ENCODE data around the gene KRTAP10-9.

KRTAP10-9 gene

DNA sequence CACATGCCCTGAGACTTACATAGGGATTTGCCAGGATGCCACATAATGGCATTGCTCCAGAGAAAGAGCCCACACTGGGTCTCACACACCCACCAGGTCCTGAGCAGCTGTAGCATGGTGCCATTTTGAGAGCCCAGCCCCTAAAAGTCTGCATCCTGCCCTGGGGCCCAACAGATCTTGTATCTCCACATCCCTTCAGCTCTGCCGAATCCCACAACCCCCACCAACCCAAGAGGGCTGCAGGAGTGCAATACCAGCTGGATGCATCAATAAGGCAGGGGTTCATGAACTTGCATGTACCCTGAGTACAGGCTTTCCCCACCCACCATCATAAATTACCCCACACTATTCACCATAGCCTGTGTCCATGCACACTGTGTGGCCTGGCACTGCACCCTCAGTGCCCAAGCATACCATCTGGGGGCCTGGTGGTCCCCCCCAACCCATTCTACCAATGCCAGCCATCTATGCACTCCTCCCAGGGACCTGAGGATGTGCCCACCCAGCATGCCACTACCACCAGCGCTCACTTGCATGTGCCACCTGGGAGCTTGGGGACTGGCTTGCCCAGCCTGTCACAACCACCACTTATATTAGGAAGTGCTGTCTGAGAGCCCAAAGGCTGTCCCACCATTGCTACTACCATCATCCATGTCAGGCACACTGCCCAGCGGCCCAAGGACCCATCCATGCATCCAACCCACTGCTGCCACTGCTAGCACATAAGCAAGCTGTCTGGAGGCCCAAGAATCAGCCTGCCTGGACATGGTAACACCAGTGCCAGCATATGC is 43.9 kb downstream of the KRTAP10-9 start:
- Mint-ChIP-seq H3K27me3 (ENCODE audit: low read depth, poor library complexity) (peaks cover 15% of the 10 kb centered on the region), H3K9me3 (peaks cover 72% of the 10 kb centered on the region), H3K4me3 (no peak overlapping the region), H3K4me1 (no peaks in the 10 kb centered on the region), H3K36me3 (ENCODE audit: low read depth) (peaks cover 13% of the 10 kb centered on the region), H3K27ac (no peak overlapping the region)
- TF ChIP-seq, protein P1, sequence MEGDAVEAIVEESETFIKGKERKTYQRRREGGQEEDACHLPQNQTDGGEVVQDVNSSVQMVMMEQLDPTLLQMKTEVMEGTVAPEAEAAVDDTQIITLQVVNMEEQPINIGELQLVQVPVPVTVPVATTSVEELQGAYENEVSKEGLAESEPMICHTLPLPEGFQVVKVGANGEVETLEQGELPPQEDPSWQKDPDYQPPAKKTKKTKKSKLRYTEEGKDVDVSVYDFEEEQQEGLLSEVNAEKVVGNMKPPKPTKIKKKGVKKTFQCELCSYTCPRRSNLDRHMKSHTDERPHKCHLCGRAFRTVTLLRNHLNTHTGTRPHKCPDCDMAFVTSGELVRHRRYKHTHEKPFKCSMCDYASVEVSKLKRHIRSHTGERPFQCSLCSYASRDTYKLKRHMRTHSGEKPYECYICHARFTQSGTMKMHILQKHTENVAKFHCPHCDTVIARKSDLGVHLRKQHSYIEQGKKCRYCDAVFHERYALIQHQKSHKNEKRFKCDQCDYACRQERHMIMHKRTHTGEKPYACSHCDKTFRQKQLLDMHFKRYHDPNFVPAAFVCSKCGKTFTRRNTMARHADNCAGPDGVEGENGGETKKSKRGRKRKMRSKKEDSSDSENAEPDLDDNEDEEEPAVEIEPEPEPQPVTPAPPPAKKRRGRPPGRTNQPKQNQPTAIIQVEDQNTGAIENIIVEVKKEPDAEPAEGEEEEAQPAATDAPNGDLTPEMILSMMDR (IDR thresholded peaks at IDR 0.05): no peak
- DNase-seq: no peak

DNA sequence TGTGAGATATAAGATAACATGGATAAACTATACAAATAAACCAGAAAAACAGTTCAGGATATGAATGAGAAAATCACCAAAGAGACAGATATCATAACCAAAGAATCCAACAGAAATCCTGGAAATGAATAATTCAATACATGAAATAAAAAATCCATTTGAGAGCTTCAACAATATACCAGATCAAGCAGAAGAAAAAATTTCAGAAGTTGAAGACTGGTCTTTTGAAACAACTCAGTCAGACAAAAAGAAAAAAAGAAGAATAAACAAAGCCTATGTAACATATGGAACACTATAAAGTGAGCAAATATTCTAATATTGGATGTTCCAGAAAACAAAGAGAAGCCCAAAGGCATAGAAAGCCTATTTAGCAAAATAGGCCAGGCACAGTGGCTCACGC is 45.0 kb downstream of the KRTAP10-9 start:
- peaks cover 13% of the 10 kb centered on the region for H3K36me3 Mint-ChIP-seq (ENCODE audit: low read depth)
- peaks cover 72% of the 10 kb centered on the region for H3K9me3 Mint-ChIP-seq
- peaks cover 15% of the 10 kb centered on the region for H3K27me3 Mint-ChIP-seq (ENCODE audit: low read depth, poor library complexity)
- TF ChIP-seq, protein P1 (IDR thresholded peaks at IDR 0.05): no peak
- no peak overlapping the region for H3K27ac Mint-ChIP-seq
- H3K4me1 Mint-ChIP-seq: no peaks in the 10 kb centered on the region
- no peak overlapping the region for H3K4me3 Mint-ChIP-seq
- no peak for DNase-seq

DNA sequence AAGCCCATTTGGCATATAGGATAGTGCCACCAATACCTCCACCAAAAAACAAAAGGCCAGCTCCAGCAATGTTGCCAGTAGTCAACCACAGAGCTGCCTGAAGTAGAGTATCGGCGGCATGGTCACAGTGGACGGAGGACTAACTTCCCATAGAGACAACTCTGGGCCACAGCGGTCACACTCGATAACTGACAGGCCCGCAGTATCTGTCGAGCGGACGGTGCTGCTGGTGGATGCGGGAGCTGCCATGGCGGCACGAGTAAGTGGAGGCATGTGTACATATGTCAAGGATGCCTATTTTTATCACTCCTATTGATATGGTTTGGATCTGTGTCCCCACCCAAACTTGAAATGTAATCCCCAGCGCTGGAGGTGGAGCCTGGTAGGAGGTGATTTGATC is 51.0 kb downstream of the KRTAP10-9 start:
- H3K4me3 Mint-ChIP-seq: no peak overlapping the region
- TF ChIP-seq, protein P1 (IDR thresholded peaks at IDR 0.05): no peak
- H3K27me3 Mint-ChIP-seq (ENCODE audit: low read depth, poor library complexity): peaks cover 21% of the 10 kb centered on the region
- H3K4me1 Mint-ChIP-seq: no peaks in the 10 kb centered on the region
- peaks cover 20% of the 10 kb centered on the region for H3K9me3 Mint-ChIP-seq
- no peak for DNase-seq
- H3K27ac Mint-ChIP-seq: no peak overlapping the region
- H3K36me3 Mint-ChIP-seq (ENCODE audit: low read depth): peaks cover 3% of the 10 kb centered on the region
